Measurements from ENCODE around the gene GBP5.
"Not testable (repeated sequence)": the region's sequence is repeated elsewhere in the genome, so short reads cannot be mapped to it uniquely, and the experiment has no call there.

The GBP5 gene

DNA sequence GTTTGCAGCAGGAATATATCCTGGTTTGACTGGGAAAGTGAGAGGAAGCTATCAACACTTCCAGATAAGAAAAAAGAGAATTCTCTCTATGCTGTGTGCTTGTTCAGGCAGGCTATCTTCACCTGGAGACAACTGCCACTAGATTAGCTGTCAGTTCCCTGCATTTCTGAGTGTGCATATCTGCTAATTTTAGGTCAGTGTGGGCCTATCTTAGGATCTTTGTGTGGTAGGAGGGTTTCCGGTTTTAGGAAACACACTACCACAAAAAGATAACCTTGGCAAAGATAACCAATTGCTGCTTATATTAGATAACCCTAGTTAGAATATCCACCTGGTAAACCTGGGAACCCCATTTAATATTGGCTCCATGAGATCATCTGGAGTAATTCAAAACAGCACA, 22.5 kb upstream of the GBP5 start:
- Histone ChIP-seq H3K9ac (ENCODE audit: low read depth, low read length) (no peak overlapping the region), H3K4me1 (ENCODE audit: insufficient read depth, low read length) (no peaks in the 10 kb centered on the region), H3K9me3 (ENCODE audit: control insufficient read depth, insufficient read depth, low read length) (no peaks in the 10 kb centered on the region), H3K36me3 (ENCODE audit: insufficient read depth, low read length) (no peaks in the 10 kb centered on the region)

DNA sequence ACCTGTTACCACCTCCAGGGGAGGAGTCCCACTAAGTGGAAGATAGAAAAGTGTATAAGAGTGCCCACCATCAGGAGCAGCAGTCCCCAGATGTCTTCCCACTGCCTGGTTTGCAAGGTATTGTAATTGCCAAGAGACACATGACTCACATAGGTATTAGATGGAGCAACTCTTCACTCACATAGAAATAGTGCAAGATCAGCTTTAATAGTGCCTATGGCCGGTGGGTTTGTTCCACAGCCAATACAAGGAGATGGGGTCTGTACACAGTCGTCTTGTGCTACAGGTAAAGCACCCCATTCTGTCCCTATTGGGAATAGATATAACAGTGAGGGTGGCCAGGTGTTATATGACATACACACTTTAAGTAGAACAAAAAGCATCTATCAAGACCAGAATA, 18.6 kb upstream of the GBP5 start:
- Histone ChIP-seq H3K9ac (ENCODE audit: low read depth, low read length) (no peak overlapping the region), H3K4me1 (ENCODE audit: insufficient read depth, low read length) (no peaks in the 10 kb centered on the region)

DNA sequence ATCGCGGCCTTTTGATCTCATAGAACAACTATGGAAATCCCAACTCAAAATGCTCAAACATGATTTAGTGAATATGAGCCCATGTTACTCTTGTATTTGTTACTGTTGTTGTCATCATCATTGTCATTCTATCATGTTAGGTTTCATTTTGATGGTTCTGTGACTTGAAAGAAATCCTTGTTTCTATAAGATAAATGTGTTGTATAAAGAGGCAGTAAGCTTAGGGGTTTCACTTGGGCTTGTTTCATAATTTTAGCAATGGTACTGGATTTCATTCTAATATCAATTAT, 15.3 kb upstream of the GBP5 start:
- H3K9me3 ChIP-seq (ENCODE audit: control insufficient read depth, insufficient read depth, low read length), result no peaks in the 10 kb centered on the region; the same call in 1 of the 2 replicates
- no peaks in the 10 kb centered on the region for H3K4me1 ChIP-seq (ENCODE audit: insufficient read depth, low read length)
- H3K36me3 ChIP-seq (ENCODE audit: insufficient read depth, low read length), result no peaks in the 10 kb centered on the region
- no peak overlapping the region for H3K9ac ChIP-seq (ENCODE audit: low read depth, low read length)

More for the DNA sequence above, 18.6 kb upstream of the GBP5 start:
- Histone ChIP-seq H3K9me3 (ENCODE audit: control insufficient read depth, insufficient read depth, low read length) (no peaks in the 10 kb centered on the region), H3K36me3 (ENCODE audit: insufficient read depth, low read length) (no peaks in the 10 kb centered on the region)

DNA sequence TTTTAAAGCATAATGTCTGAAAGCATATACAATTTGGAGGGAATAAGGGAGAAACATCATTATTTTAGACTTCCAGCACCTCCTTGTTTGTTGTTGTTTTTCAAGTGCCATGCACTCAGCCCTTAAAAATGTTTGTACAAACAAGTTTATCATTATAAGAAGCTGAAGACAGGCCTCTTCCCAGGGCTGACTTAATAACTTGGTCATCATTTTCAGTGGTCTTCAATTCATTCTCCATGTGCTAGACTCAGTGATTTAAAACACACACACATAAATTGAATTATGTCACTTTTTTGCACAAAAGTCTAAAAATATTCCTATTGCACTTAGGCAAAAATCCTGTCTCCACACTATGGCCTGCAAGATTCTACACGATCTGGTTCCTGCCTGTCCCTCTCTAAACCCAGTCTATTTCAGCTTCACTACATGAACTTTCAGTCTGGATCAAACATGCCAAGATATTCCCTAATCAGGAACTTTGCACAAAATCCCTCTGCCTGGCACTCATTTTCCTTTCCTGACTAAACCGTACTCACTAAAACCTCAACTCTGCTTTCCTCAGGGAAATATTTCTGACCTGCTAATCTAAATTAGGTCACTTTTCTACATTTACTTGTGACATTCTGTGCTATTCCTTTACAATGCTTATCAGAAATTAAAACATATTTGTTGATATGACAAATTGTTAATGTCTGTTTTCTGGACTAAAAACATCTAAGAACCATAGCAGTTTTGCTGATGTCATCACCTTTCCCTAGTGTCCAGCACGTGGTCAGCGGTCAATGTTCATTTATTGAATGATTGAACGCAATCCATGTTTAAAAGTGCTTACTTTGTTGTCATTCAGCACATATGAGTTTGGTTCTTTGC, 14.8 kb upstream of the GBP5 start:
- H3K9me3 ChIP-seq (ENCODE audit: control insufficient read depth, insufficient read depth, low read length), result no peaks in the 10 kb centered on the region; the same call in 1 of the 2 replicates
- no peak overlapping the region for H3K9ac ChIP-seq (ENCODE audit: low read depth, low read length)
- no peaks in the 10 kb centered on the region for H3K36me3 ChIP-seq (ENCODE audit: insufficient read depth, low read length)
- H3K4me1 ChIP-seq (ENCODE audit: insufficient read depth, low read length), result no peaks in the 10 kb centered on the region

DNA sequence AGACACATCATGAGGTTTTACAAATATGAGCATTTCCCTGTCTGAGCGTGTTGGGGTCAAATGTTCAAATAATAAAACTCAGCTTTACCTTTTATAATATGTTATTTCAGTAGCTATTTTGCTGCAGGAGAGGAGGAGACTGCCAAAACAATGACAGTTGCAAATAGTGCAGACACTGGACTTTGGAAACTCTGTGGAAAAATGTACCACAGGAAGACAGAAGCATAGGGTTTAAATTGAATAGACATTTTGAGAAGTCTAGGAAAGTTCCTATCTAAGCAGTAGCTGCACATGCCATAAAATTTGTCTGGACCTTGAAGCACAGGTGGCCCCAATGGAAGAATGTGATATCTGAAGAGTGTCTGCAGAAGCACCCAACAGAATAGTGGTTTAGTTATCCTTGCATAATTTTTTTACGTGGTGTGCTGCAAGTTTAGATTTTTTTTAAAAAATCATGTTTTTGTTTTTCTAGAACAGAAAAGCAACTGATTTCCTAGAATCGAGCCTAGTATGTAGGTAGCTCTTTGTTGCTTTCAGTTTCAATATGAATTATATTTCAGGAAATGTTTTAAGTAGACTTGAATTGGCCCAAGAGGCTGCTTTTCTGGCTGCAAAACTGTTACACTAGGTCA, 14.0 kb upstream of the GBP5 start:
- Histone ChIP-seq H3K4me1 (ENCODE audit: insufficient read depth, low read length) (no peaks in the 10 kb centered on the region), H3K9me3 (ENCODE audit: control insufficient read depth, insufficient read depth, low read length) (no peaks in the 10 kb centered on the region; the same call in 1 of the 2 replicates), H3K9ac (ENCODE audit: low read depth, low read length) (no peak overlapping the region), H3K36me3 (ENCODE audit: insufficient read depth, low read length) (no peaks in the 10 kb centered on the region)

DNA sequence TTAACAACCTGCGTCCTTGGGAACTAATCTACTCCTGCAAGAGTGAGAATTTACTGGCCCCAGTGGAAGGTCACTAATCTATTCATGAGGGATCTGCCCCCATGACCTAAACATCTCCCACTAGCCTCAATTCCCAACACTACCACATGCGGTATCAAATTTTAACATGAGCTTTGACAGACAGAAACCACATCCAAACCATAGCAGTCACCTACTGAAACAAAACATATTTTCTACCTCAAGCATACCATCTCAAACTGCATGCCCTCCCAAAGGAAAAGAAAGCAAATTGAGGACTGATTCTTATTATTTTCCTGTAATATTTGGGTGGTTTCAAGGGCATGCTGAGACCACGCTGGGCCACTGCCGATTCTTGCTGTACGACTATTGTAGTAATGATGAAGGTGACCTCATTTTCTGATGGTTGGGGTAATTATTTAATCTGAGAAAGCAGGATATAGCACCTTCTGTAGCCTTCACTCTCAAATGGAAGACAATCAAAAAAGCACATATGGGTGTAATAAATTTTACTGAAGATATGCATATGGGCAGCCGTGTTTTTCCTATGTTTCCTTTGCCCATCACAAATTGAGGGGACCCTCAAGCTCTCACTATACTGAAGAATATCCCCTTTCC, 13.2 kb upstream of the GBP5 start:
- Histone ChIP-seq H3K36me3 (ENCODE audit: insufficient read depth, low read length) (no peaks in the 10 kb centered on the region), H3K9me3 (ENCODE audit: control insufficient read depth, insufficient read depth, low read length) (no peaks in the 10 kb centered on the region; the same call in 1 of the 2 replicates), H3K9ac (ENCODE audit: low read depth, low read length) (no peak overlapping the region), H3K4me1 (ENCODE audit: insufficient read depth, low read length) (no peaks in the 10 kb centered on the region)

DNA sequence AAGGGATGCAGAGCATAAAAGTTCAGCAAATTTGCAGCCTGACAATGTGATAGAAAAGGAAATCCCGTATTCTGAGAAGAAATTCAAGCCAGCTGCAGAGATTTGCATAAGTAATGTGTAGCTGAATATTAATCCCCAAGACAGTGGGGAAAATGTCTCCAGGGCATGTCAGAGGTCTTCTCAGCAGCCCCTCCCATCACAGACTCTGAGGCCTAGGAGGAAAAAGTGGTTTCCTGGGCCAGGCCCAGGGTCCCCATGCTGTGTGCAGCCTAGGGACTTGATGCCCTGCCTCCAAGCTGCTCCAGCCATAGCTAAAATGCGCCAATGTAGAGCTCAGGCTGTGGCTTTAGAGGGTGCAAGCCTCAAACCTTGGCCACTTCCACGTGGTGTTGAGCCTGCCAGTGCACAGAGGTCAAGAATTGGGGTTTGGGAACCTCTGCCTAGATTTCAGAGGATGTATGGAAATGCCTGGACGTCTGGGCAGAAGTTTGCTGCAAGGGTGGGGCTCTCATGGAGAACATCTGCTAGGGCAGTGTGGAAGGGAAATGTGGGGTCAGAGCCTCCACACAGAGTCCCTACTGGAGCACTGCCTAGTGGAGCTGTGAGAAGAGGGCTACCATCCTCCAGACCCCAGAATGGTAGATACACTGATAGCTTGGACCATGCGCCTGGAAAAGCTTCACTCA, 11.6 kb upstream of the GBP5 start:
- H3K36me3 ChIP-seq (ENCODE audit: insufficient read depth, low read length); H3K9ac ChIP-seq (ENCODE audit: low read depth, low read length); H3K4me1 ChIP-seq (ENCODE audit: insufficient read depth, low read length); H3K9me3 ChIP-seq (ENCODE audit: control insufficient read depth, insufficient read depth, low read length): not testable (repeated sequence)

DNA sequence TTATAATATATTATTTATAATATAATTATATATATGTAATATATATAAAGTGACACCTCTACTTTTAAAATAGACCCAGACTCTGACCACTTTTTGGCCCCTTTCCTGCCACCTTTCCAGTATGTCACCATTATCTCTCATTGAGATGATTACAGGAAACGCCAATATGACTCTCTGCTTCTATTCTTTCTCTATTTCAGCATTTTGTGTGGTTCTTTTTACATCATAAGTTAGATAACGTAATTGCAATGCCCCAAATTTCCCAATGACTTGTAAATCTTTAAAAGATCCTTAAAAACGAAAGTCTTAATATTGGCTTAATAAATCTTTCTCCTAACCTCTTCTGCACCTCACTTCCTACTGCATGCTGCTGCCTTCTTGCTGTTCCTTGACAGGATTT, 8.1 kb upstream of the GBP5 start:
- Histone ChIP-seq H3K36me3 (ENCODE audit: insufficient read depth, low read length) (no peaks in the 10 kb centered on the region), H3K9ac (ENCODE audit: low read depth, low read length) (no peak overlapping the region), H3K4me1 (ENCODE audit: insufficient read depth, low read length) (no peaks in the 10 kb centered on the region), H3K9me3 (ENCODE audit: control insufficient read depth, insufficient read depth, low read length) (no peaks in the 10 kb centered on the region; the same call in 1 of the 2 replicates)

DNA sequence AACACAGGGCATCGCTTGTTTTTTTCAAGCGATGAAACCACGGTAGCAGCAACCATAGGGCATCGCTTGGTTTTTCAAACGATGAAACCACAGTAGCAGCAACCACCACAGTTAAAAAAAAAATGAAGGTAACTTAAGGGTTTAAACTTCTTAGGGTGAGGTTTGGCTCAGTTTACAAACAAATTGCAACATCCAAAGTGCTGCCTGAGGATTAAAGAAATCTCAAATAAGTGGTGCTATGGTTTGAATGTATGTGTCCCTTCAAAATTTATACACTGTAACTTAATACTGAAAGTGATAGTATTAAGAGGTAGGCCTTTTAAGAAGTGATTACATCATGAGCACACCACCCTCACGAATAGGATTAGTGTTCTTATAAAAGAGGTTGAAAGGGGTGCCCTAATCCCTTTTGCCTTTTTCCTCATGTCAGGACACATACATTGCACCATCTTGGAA, 6.4 kb upstream of the GBP5 start:
- H3K4me1 ChIP-seq (ENCODE audit: insufficient read depth, low read length), result no peaks in the 10 kb centered on the region
- H3K36me3 ChIP-seq (ENCODE audit: insufficient read depth, low read length), result no peaks in the 10 kb centered on the region
- H3K9ac ChIP-seq (ENCODE audit: low read depth, low read length), result no peak overlapping the region
- H3K9me3 ChIP-seq (ENCODE audit: control insufficient read depth, insufficient read depth, low read length), result no peaks in the 10 kb centered on the region

DNA sequence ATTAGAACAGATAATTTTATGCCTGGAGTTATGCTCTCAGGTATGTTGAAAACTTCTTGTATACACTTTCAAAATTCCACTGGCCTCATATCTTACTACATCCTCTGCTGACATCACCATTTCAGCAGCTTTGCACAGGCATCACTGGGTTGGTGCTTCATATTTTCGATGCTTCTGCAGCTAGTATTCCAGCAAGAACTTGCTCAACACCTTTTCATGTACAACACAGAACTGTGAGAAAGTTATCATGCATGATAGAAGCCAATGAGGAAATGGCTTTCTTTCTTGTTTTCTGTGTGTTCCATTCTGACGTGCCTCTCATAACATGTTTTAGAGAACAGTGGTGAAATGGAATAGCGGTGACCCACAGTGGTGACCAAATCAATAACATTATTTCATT, 5.1 kb upstream of the GBP5 start:
- H3K36me3 ChIP-seq (ENCODE audit: insufficient read depth, low read length), result no peaks in the 10 kb centered on the region
- H3K9me3 ChIP-seq (ENCODE audit: control insufficient read depth, insufficient read depth, low read length), result no peaks in the 10 kb centered on the region
- H3K9ac ChIP-seq (ENCODE audit: low read depth, low read length), result no peak overlapping the region
- H3K4me1 ChIP-seq (ENCODE audit: insufficient read depth, low read length), result no peaks in the 10 kb centered on the region

DNA sequence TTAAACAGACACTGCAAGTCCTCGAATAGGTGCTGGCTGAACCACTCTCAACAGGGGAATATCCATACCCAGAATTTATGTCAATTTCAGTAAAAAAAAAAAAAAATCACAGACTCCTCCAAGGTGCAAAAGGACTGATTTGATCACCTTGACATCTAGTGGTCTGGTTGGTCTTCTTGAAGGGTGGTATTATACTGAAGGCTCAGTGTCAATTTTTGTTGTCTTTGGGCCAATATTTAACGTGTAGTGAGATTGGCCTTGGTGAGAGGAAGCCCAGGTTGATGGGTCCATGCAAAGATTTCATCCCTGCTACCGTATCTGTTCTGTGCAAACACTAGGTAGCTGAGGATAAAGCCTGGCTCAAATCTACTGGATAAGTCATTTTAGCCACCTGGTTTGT, 4.0 kb upstream of the GBP5 start:
- Histone ChIP-seq H3K36me3 (ENCODE audit: insufficient read depth, low read length) (no peaks in the 10 kb centered on the region), H3K9ac (ENCODE audit: low read depth, low read length) (no peak overlapping the region), H3K4me1 (ENCODE audit: insufficient read depth, low read length) (no peaks in the 10 kb centered on the region), H3K9me3 (ENCODE audit: control insufficient read depth, insufficient read depth, low read length) (no peaks in the 10 kb centered on the region)

DNA sequence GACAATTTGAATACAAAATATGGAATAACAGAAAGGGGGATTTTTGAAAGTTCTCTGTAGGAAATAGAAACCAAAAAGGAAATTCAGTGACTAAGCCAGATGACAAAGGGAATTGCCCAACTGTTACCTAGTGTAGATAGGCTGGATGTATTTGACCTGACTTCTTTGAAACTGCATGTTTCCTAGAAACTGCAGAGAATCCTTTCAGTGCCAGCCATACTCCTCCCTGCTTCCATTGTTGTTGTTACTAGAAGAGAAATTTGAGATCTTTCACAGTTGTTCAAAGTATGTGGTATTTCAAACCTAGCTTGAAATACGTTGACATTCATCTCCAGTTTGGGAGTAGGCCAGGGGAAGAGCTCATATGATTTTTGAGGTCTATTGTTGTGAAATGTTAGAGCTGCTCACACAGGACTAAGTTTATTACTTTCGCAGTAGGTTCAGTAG, 1.8 kb upstream of the GBP5 start:
- Histone ChIP-seq H3K9me3 (ENCODE audit: control insufficient read depth, insufficient read depth, low read length) (no peaks in the 10 kb centered on the region), H3K9ac (ENCODE audit: low read depth, low read length) (no peak overlapping the region), H3K36me3 (ENCODE audit: insufficient read depth, low read length) (no peaks in the 10 kb centered on the region), H3K4me1 (ENCODE audit: insufficient read depth, low read length) (no peaks in the 10 kb centered on the region)

DNA sequence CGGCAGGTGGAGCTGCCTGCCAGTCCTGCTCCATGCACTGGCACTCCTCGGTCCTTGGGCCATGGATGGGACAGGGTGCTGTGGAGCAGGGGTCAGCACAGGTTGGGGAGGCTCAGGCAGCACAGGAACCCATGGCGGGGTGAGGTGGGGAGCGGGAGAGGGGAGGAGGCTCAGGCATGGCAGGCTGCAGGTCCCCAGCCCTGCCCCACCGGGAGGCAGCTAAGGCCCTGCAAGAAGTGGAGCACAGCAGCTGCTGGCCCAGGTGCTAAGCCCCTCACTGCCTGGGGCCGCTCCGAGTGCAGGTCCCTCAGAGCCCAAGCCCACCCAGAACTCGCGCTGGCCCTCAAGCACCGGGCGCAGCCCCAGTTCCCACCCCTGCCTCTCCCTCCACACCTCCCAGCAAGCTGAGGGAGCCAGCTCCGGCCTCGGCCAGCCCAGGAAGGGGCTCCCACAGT, 691 bp upstream of the GBP5 start:
- H3K9ac ChIP-seq (ENCODE audit: low read depth, low read length), result no peak overlapping the region
- no peaks in the 10 kb centered on the region for H3K4me1 ChIP-seq (ENCODE audit: insufficient read depth, low read length)
- H3K9me3 ChIP-seq (ENCODE audit: control insufficient read depth, insufficient read depth, low read length), result no peaks in the 10 kb centered on the region
- H3K36me3 ChIP-seq (ENCODE audit: insufficient read depth, low read length), result no peaks in the 10 kb centered on the region

DNA sequence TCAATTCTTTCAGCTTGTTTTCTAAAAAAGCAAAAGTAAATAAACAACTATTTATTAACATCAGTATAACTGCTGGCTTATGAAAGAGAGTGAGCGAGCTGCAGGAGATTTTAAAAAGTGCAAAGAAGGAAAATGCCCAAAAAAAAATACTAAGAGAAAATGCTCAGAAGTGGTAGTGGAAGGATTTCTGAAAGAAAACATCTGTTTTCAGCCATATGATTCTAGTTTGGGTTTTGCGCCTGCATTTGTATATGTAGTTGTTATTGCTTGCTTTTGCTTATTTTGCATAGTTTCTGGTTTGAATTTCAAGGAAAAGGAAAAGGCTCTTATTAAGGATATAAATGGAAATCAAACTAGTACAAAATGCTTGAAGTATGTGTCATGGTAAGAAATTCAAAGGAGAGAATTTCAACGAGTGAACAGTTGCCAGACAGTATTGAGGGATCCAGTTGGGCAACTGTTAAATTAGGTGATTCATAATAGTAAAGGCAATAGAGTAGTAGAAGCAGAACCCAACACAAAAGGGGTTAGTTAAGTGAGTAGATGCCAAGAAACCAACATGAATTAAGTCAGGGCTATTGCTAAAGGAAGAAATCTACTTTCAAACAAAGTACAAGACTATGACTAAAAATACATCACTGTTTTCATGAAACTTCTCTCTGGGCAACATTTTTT, 1.2 kb downstream of the GBP5 start:
- H3K9ac ChIP-seq (ENCODE audit: low read depth, low read length), result no peak overlapping the region

More for the DNA sequence above, 1.2 kb downstream of the GBP5 start:
- H3K9me3 ChIP-seq (ENCODE audit: control insufficient read depth, insufficient read depth, low read length), result no peaks in the 10 kb centered on the region
- no peaks in the 10 kb centered on the region for H3K36me3 ChIP-seq (ENCODE audit: insufficient read depth, low read length)
- H3K4me1 ChIP-seq (ENCODE audit: insufficient read depth, low read length), result no peaks in the 10 kb centered on the region
